Hypothalamus (tissue), 51 donors: ENCODE measurements around the gene NFASC.

ENCODE experiments used
- DNase-seq, 51 donors: peaks; one replicate each; lab custom pipeline; 2025; lab: John Stamatoyannopoulos, UW

NFASC gene

GRCh38 chr1:204975568-204976235 lies 105.0 kb downstream of the NFASC start:
- DNase-seq, result peak in 23 of 51 donors; percentile 8 to 58 (median 26)

GRCh38 chr1:204976646-204977045 lies 106.0 kb downstream of the NFASC start:
- DNase-seq, result no peak

GRCh38 chr1:204977318-204977717 lies 106.7 kb downstream of the NFASC start:
- no peak for DNase-seq

GRCh38 chr1:204978782-204979181 lies 108.1 kb downstream of the NFASC start:
- no peak for DNase-seq

- DNase-seq, result no peak
Observed at GRCh38 chr1:204979306-204979705, 108.6 kb downstream of the NFASC start.

- no peak for DNase-seq
Observed at GRCh38 chr1:204979891-204980649, 109.4 kb downstream of the NFASC start.

GRCh38 chr1:204980840-204981405 lies 110.3 kb downstream of the NFASC start:
- no peak for DNase-seq

GRCh38 chr1:204983136-204983535 lies 112.5 kb downstream of the NFASC start:
- DNase-seq, result no peak

- no peak for DNase-seq
Observed at GRCh38 chr1:204983881-204984280, 113.2 kb downstream of the NFASC start.

- DNase-seq, result no peak
Observed at GRCh38 chr1:204984499-204984898, 113.8 kb downstream of the NFASC start.

GRCh38 chr1:204986181-204986580 lies 115.5 kb downstream of the NFASC start:
- DNase-seq, result no peak

GRCh38 chr1:204987689-204988088 lies 117.0 kb downstream of the NFASC start:
- no peak for DNase-seq

- DNase-seq, result no peak
Observed at GRCh38 chr1:204988196-204988595, 117.5 kb downstream of the NFASC start.

GRCh38 chr1:204989266-204990058 lies 118.8 kb downstream of the NFASC start:
- DNase-seq, result peak in 50 of 51 donors; percentile 22 to 94 (median 78)

- DNase-seq, result peak in 19 of 51 donors; percentile 21 to 75 (median 43)
Observed at GRCh38 chr1:204990059-204990664, 119.5 kb downstream of the NFASC start.

GRCh38 chr1:204990721-204991341 lies 120.2 kb downstream of the NFASC start:
- DNase-seq, result no peak

GRCh38 chr1:204991342-204991844 lies 120.7 kb downstream of the NFASC start:
- DNase-seq, result peak in 8 of 51 donors; percentile 17 to 39 (median 22)

- DNase-seq, result peak in 3 of 51 donors; percentile 17 to 56 (median 27)
Observed at GRCh38 chr1:204992201-204992997, 121.7 kb downstream of the NFASC start.

GRCh38 chr1:204992998-204993314 lies 122.3 kb downstream of the NFASC start:
- DNase-seq, result no peak
